ENCODE results near the gene RASSF3. TPM values are rescaled to one million over a fixed set of nuclear protein-coding genes. Genes with fewer than 3 reads are reported as not detected.

Gene RASSF3
- total and polyA plus RNA-seq, 7 donors: 34.7 to 348 (median 143) TPM

DNA sequence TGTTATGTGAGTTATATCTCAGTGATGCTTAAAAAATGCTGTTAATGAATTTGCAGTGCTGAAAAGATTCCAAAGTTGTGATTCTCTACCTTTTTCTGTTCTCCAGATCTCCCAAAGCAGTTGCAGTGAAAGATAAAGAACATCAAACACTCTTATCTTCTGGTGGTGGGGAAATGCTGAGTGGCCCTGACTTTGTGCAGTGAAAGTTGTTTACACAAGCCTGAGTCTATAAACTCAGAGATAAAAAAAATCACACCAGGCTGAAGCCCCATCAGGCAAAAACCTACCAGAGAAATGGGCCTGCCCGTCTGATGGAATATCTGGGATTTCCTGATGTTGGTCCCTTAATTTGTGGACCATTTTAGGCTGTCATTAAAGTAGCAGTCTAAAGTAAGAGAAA lies 46.1 kb downstream of the RASSF3 start:
- Histone ChIP-seq H3K36me3 (no peaks in the 10 kb centered on the region), H3K9me3 (no peaks in the 10 kb centered on the region), H3K4me3 (no peak overlapping the region), H3K27me3 (no peaks in the 10 kb centered on the region), H3K27ac (peak overlapping the region; percentile 62 to 86 (median 71)), H3K4me1 (peaks cover 0 to 89% (median 60%) of the 10 kb centered on the region in 4 donors)
- DNase-seq: no peak
- intact Hi-C loops (cut with DNase I): no loop called here
- no peak for TF ChIP-seq POLR2AphosphoS5 (IDR thresholded peaks at IDR 0.05)
- TF ChIP-seq, protein P1, sequence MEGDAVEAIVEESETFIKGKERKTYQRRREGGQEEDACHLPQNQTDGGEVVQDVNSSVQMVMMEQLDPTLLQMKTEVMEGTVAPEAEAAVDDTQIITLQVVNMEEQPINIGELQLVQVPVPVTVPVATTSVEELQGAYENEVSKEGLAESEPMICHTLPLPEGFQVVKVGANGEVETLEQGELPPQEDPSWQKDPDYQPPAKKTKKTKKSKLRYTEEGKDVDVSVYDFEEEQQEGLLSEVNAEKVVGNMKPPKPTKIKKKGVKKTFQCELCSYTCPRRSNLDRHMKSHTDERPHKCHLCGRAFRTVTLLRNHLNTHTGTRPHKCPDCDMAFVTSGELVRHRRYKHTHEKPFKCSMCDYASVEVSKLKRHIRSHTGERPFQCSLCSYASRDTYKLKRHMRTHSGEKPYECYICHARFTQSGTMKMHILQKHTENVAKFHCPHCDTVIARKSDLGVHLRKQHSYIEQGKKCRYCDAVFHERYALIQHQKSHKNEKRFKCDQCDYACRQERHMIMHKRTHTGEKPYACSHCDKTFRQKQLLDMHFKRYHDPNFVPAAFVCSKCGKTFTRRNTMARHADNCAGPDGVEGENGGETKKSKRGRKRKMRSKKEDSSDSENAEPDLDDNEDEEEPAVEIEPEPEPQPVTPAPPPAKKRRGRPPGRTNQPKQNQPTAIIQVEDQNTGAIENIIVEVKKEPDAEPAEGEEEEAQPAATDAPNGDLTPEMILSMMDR (IDR thresholded peaks at IDR 0.05): no peak
- TF ChIP-seq EP300 (IDR thresholded peaks at IDR 0.05): no peak
- TF ChIP-seq POLR2A (IDR thresholded peaks at IDR 0.05): no peak
- WGBS, 2 donors: 11 to 70% methylated on average over 1 of the region's 1 CpG

DNA sequence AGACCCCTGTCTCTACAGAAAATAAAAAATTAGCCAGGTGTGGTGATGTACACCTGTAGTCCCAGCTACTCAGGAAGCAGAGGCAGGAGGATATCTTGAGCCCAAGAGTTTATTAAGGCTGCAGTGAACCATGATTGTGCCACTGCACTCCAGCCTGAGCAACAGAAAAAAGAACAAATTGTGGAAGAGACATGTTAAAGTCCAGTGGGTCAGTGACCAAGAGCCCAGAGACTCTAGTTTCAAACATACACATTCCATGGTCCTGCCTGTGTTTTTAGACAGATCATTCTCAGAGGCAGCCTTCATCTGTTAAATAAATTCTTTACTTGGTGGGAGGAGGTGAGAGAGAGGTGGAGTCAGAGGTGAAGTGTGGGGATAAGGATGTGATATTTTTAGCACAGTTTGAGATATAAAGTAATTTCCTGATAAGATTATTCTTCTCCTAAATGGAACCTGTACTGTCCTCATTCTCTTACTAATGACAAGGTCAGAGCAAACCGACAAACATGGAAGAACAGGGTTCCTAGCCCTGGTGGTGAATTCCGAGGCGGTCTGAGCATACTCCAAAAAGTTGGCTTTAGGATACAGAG lies 48.7 kb downstream of the RASSF3 start:
- Histone ChIP-seq H3K4me1 (peaks cover 0 to 87% (median 59%) of the 10 kb centered on the region in 4 donors), H3K36me3 (no peaks in the 10 kb centered on the region), H3K9me3 (no peaks in the 10 kb centered on the region), H3K27ac (peak overlapping the region; percentile 62 to 86 (median 71)), H3K27me3 (no peaks in the 10 kb centered on the region), H3K4me3 (no peak overlapping the region)
- DNase-seq: no peak
- intact Hi-C loops (cut with DNase I): no loop called here
- TF ChIP-seq POLR2A (IDR thresholded peaks at IDR 0.05): no peak
- TF ChIP-seq, protein P1 (IDR thresholded peaks at IDR 0.05): no peak
- TF ChIP-seq EP300 (IDR thresholded peaks at IDR 0.05): no peak
- no peak for TF ChIP-seq POLR2AphosphoS5 (IDR thresholded peaks at IDR 0.05)
- WGBS, 2 donors: 80 to 88% methylated on average over 3 of the region's 3 CpGs

DNA sequence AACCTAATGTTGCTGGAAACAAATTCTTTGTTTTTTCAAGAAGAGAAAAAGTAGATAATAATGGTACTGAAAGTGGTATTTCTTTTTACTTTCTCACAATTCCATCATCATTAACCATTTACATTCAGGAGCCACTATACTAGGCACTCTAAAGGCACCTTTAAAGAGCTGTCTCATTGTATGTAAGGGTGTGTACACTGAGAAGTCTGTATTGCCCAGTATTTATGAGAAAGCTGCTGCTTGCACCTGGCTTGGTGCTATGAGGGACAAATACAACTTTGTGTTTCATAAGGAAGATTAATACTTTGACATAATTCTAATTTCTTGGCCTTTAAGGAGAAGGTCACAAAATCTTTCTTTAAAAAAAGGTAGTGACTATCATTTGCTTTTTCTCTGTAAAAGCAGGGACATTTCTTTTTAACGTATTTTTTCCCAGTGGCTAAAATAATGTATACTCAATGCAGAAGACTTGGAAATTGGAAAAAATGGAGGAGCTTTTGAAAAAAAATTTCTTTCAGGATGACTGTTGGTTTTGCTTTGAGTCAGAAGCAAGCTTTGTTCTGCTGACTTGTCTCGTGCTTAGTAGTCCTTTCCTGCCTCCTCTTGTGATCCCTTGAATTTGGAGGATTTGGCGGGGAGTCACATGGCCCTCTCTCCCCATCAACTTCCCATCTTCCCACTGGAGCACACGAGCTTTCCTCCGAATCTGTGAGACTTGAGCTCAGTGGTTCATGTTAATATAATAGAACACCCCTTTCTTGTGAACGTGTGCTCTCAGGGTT lies 50.1 kb downstream of the RASSF3 start:
- no peak for DNase-seq
- no peaks in the 10 kb centered on the region for H3K9me3 ChIP-seq
- H3K27me3 ChIP-seq: no peaks in the 10 kb centered on the region
- H3K4me1 ChIP-seq: peaks cover 0 to 87% (median 62%) of the 10 kb centered on the region in 4 donors
- TF ChIP-seq POLR2AphosphoS5 (IDR thresholded peaks at IDR 0.05): no peak
- TF ChIP-seq, protein P1 (IDR thresholded peaks at IDR 0.05): no peak
- WGBS, 2 donors: 86 to 87% methylated on average over 6 of the region's 6 CpGs
- H3K27ac ChIP-seq: peak overlapping the region in 2 of 4 donors; percentile 41 to 86
- intact Hi-C loops (cut with DNase I): no loop called here
- H3K36me3 ChIP-seq: no peaks in the 10 kb centered on the region
- no peak overlapping the region for H3K4me3 ChIP-seq

DNA sequence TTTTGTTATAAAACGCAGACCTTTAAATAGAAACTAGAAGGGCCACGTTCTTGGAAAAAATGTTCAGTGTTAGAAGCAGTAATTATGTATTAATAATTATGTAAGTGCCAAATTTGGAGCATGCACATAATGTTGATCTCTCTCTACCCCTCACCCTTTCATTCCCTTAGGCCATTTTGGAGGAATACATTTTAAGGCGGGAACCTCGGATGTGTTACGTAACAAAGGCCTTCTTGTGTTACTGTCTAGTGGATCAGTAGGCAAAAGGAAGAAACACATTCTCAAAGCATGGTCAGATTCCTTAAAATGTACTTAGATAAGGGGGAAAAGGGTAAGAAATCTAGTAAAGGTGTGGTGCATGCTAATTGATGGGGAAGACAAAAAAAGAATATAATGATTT lies 52.7 kb downstream of the RASSF3 start:
- no peak for DNase-seq
- Histone ChIP-seq H3K4me1 (peaks cover 0 to 92% (median 69%) of the 10 kb centered on the region in 4 donors), H3K9me3 (no peaks in the 10 kb centered on the region), H3K36me3 (no peaks in the 10 kb centered on the region), H3K27me3 (no peaks in the 10 kb centered on the region), H3K4me3 (no peak overlapping the region), H3K27ac (peak overlapping the region in 3 of 4 donors; percentile 22 to 86 (median 42))
- TF ChIP-seq POLR2AphosphoS5 (IDR thresholded peaks at IDR 0.05) (no peak), EP300 (IDR thresholded peaks at IDR 0.05) (no peak)
- 89 to 90% methylated on average over 5 of the region's 5 CpGs for WGBS, 2 donors
- intact Hi-C loops (cut with DNase I): no loop called here

DNA sequence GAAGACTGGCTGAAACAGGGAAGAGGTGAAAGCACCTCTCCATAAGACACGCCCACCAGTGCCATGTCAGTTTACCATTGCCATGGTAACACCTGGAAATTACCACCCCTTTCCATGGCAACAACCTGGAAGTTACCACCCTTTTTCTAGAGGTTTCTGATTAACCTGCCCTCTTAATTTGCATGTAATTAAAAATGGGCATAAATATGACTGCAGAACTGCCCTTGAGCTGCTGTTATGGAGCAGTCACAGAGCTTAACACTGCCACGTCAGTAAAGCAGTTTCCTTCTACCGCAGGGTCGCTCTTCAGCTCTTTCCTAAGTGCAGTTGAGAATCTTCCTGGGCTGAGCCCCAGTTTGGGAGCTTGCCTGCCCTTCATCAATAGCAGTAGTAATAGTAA lies 55.2 kb downstream of the RASSF3 start:
- Histone ChIP-seq H3K36me3 (no peaks in the 10 kb centered on the region), H3K4me1 (peaks cover 0 to 94% (median 72%) of the 10 kb centered on the region in 4 donors), H3K4me3 (no peak overlapping the region), H3K27me3 (no peaks in the 10 kb centered on the region), H3K9me3 (no peaks in the 10 kb centered on the region), H3K27ac (peak overlapping the region; percentile 51 to 92 (median 66))
- no peak for DNase-seq
- 21 to 43% methylated on average over 4 of the region's 4 CpGs for WGBS, 2 donors
- no peak for TF ChIP-seq EP300 (IDR thresholded peaks at IDR 0.05)
- no peak for TF ChIP-seq POLR2AphosphoS5 (IDR thresholded peaks at IDR 0.05)
- TF ChIP-seq POLR2A (IDR thresholded peaks at IDR 0.05): no peak
- TF ChIP-seq, protein P1 (IDR thresholded peaks at IDR 0.05): no peak
- intact Hi-C loops (cut with DNase I): no loop called here

Measured in sigmoid colon (tissue), 7 donors.